H1 (cell line): ENCODE measurements around the gene USP12. TPM values are rescaled to one million over a fixed set of nuclear protein-coding genes. Genes with fewer than 3 reads are reported as not detected.

Experiments used
- SAP30 ChIP-seq: fragments of 300-600 bp; sonication (generic); IDR thresholded peaks from 2 replicates; pipeline ENCODE4 v1.7.1; 2012; ENCODE audit warnings: low read length, moderate library complexity, mild to moderate bottlenecking, inconsistent platforms; ENCODE audit not compliant: insufficient read depth, insufficient replicate concordance
- polyA plus RNA-seq, 7 experiments: library from polyadenylated mRNA; depleted of rRNA in 3 of 7; stranded (reverse) in 5 of 7; unstranded in 2 of 7; fragments of >200 nt in 5 of 7; fragments of 200-250 nt in 2 of 7; gene quantifications; 1 replicate in 5 of 7; 2 replicates in 1 of 7; 4 replicates in 1 of 7; pipeline versions ENCODE4 v1.2.1 to v1.2.3, GENCODE V29; 2011 to 2013; ENCODE audit warnings: missing spikeins in 2 of 7, mixed read lengths in 2 of 7
- total RNA-seq: library from RNA; stranded (reverse); fragmentation: NEBNext Ultra II Directional; extraction: Animal tissue kit (Norgen Biotek cat#: 25700); gene quantifications from 2 replicates; pipeline ENCODE4 v1.2.1, GENCODE V29; 2021
- TF ChIP-seq, protein P1 (sequence below), 3 experiments: IDR thresholded peaks; 1 replicate in 2 of 3; 2 replicates in 1 of 3; pipeline versions ENCODE4 v1.5.1 to v1.6.1; 2011; ENCODE audit warnings: low read length in 3 of 3, mild to moderate bottlenecking in 3 of 3, inconsistent platforms in 2 of 3, low read depth in 1 of 3, moderate library complexity in 1 of 3; ENCODE audit not compliant: insufficient read depth in 1 of 3; ENCODE audit errors: control extremely low read depth in 1 of 3

Gene USP12
- total and polyA plus RNA-seq, 2 of the 8 experiments (the other 6 are each of a cell fraction or from before 2014, with no cell fraction given): 4.0 to 30.0 TPM

DNA sequence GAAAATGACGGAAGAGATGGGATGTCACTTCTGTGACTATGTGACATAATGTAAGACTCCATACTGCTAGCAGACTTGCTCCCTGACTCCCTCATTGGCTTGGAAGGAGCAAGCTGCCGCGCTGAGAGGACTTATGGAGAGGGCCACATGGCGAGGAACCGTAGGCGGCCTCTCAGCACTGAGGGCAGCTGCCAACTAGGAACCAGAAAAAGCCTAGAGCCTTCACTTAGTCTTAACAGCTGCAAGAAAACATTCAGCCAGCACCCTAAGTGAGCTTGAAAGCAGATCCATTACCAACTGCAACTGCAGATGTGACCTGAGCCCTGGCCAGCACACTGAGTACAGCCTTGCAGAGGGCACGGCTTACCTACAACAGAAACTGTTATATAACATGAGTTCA, 33.9 kb downstream of the USP12 start (continued):
- TF ChIP-seq, protein P1, sequence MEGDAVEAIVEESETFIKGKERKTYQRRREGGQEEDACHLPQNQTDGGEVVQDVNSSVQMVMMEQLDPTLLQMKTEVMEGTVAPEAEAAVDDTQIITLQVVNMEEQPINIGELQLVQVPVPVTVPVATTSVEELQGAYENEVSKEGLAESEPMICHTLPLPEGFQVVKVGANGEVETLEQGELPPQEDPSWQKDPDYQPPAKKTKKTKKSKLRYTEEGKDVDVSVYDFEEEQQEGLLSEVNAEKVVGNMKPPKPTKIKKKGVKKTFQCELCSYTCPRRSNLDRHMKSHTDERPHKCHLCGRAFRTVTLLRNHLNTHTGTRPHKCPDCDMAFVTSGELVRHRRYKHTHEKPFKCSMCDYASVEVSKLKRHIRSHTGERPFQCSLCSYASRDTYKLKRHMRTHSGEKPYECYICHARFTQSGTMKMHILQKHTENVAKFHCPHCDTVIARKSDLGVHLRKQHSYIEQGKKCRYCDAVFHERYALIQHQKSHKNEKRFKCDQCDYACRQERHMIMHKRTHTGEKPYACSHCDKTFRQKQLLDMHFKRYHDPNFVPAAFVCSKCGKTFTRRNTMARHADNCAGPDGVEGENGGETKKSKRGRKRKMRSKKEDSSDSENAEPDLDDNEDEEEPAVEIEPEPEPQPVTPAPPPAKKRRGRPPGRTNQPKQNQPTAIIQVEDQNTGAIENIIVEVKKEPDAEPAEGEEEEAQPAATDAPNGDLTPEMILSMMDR (IDR thresholded peaks at IDR 0.05; ENCODE audit: control extremely low read depth in 1 of 3, insufficient read depth in 1 of 3, low read depth in 1 of 3, low read length in 3 of 3): no peak
- TF ChIP-seq SAP30: no peak
